GM23338 (cell line): ENCODE measurements around the gene CDR2L. TPM values are rescaled to one million over a fixed set of nuclear protein-coding genes. Genes with fewer than 3 reads are reported as not detected.

Experiments
- ATAC-seq: fragments of 200-7000 bp; cut with Tn5 transposase; 3 replicates; pipeline ENCODE4 v1.9.1; 2020
- DNase-seq: peaks from one replicate; pipeline ENCODE4 v3.0.0-alpha.2; 2015; ENCODE audit warnings: low spot score
- H2AFZ ChIP-seq: fragments of 200-600 bp; sonication (generic); 2 replicates; pipeline ENCODE4 v1.8.0; 2016; ENCODE audit warnings: antibody characterized with exemption, mild to moderate bottlenecking, moderate library complexity
- H3F3A ChIP-seq: fragments of 200-600 bp; sonication (generic); replicated peaks from 2 replicates; pipeline ENCODE4 v1.8.0; 2017; ENCODE audit warnings: antibody characterized with exemption, mixed run types, low read depth
- H3K27ac ChIP-seq: fragments of 200-600 bp; sonication (generic); 2 replicates; pipeline ENCODE4 v1.6.1; 2016; ENCODE audit warnings: low read depth
- H3K27me3 ChIP-seq: fragments of 200-600 bp; sonication (generic); 2 replicates; pipeline ENCODE4 v1.8.0; 2016; ENCODE audit warnings: mild to moderate bottlenecking, mixed run types, moderate library complexity; ENCODE audit not compliant: insufficient read depth
- H3K36me3 ChIP-seq: fragments of 200-600 bp; sonication (generic); 2 replicates; pipeline ENCODE4 v1.8.0; 2016; ENCODE audit warnings: mild to moderate bottlenecking; ENCODE audit not compliant: insufficient read depth
- H3K4me1 ChIP-seq: fragments of 200-600 bp; sonication (generic); 2 replicates; pipeline ENCODE4 v1.8.0; 2016; ENCODE audit warnings: mild to moderate bottlenecking, moderate library complexity; ENCODE audit not compliant: insufficient read depth
- H3K4me2 ChIP-seq: fragments of 200-600 bp; sonication (generic); 2 replicates; pipeline ENCODE4 v1.7.1; 2017; ENCODE audit warnings: mixed run types
- H3K4me3 ChIP-seq: fragments of 200-600 bp; sonication (generic); 2 replicates; pipeline ENCODE4 v1.6.1; 2016; ENCODE audit warnings: mixed run types
- H3K79me2 ChIP-seq: fragments of 200-600 bp; sonication (generic); replicated peaks from 2 replicates; pipeline ENCODE4 v1.8.0; 2017; ENCODE audit warnings: mild to moderate bottlenecking; ENCODE audit not compliant: insufficient read depth
- H3K9me2 ChIP-seq: fragments of 200-600 bp; sonication (generic); 2 replicates; pipeline ENCODE4 v1.8.0; 2017; ENCODE audit not compliant: insufficient read depth
- H4K20me1 ChIP-seq: fragments of 200-600 bp; sonication (generic); replicated peaks from 2 replicates; pipeline ENCODE4 v1.8.0; 2017; ENCODE audit warnings: mild to moderate bottlenecking; ENCODE audit not compliant: insufficient read depth
- H3K27ac Mint-ChIP-seq: 2 replicates; pipeline ENCODE4 v1.8.0; 2020; ENCODE audit warnings: inconsistent platforms, mild to moderate bottlenecking, moderate library complexity, mixed read lengths
- H3K27me3 Mint-ChIP-seq: 3 replicates; pipeline ENCODE4 v1.8.0; 2022; ENCODE audit warnings: low read depth, mild to moderate bottlenecking, moderate library complexity, mixed read lengths, inconsistent platforms; ENCODE audit not compliant: insufficient read depth, poor library complexity
- H3K36me3 Mint-ChIP-seq: 3 replicates; pipeline ENCODE4 v1.8.0; 2021; ENCODE audit warnings: low read depth, mild to moderate bottlenecking, inconsistent platforms, moderate library complexity, mixed read lengths
- H3K4me1 Mint-ChIP-seq: 3 replicates; pipeline ENCODE4 v1.8.0; 2020; ENCODE audit warnings: mild to moderate bottlenecking, inconsistent platforms, mixed read lengths
- H3K4me3 Mint-ChIP-seq: 3 replicates; pipeline ENCODE4 v1.8.0; 2021; ENCODE audit warnings: moderate library complexity, mild to moderate bottlenecking, inconsistent platforms, mixed read lengths
- H3K9me3 Mint-ChIP-seq: 3 replicates; pipeline ENCODE4 v1.8.0; 2020; ENCODE audit warnings: moderate library complexity, mild to moderate bottlenecking, inconsistent platforms, mixed read lengths
- CREB1 ChIP-seq: fragments of 250-450 bp; sonication (Bioruptor Pico); IDR thresholded peaks from 2 replicates; pipeline ENCODE4 v1.5.0; 2020; ENCODE audit warnings: low read depth, mild to moderate bottlenecking, moderate library complexity
- CTCF ChIP-seq, 2 experiments: fragments of 200-600 bp in 1 of 2; sonication (generic) in 1 of 2; conservative IDR thresholded peaks; 2 replicates each; pipeline versions ENCODE4 v1.5.1 to v1.6.1; 2016 to 2017; ENCODE audit warnings: antibody characterized with exemption in 2 of 2, low read depth in 2 of 2, mild to moderate bottlenecking in 2 of 2, moderate library complexity in 1 of 2
- ETS1 ChIP-seq: IDR thresholded peaks from 2 replicates; pipeline ENCODE4 v1.6.1; 2016; ENCODE audit warnings: antibody characterized with exemption
- EZH2 ChIP-seq: fragments of 200-600 bp; sonication (generic); IDR thresholded peaks from one replicate; pipeline ENCODE4 v1.8.0; 2017; ENCODE audit warnings: antibody characterized with exemption, mild to moderate bottlenecking, low read depth; ENCODE audit not compliant: unreplicated experiment
- NANOG ChIP-seq: IDR thresholded peaks from 2 replicates; pipeline ENCODE4 v1.6.1; 2016; ENCODE audit warnings: antibody characterized with exemption, borderline replicate concordance
- POLR2AphosphoS5 ChIP-seq: IDR thresholded peaks from 2 replicates; pipeline ENCODE4 v1.6.1; 2016; ENCODE audit warnings: antibody characterized with exemption, low read depth
- REST ChIP-seq: IDR thresholded peaks from one replicate; pipeline ENCODE4 v1.6.1; 2018; ENCODE audit warnings: antibody characterized with exemption; ENCODE audit not compliant: unreplicated experiment
- STAT1 ChIP-seq: IDR thresholded peaks from one replicate; pipeline ENCODE4 v1.6.1; 2016; ENCODE audit warnings: antibody characterized with exemption; ENCODE audit not compliant: unreplicated experiment
- ZNF114 ChIP-seq: fragments of 250-450 bp; sonication (Bioruptor Pico); IDR thresholded peaks from 2 replicates; pipeline ENCODE4 v1.5.0; 2020; ENCODE audit warnings: mild to moderate bottlenecking, moderate library complexity
- ZNF331 ChIP-seq: fragments of 250-450 bp; sonication (Bioruptor Pico); IDR thresholded peaks from 2 replicates; pipeline ENCODE4 v1.5.0; 2020; ENCODE audit warnings: low read depth, mild to moderate bottlenecking, moderate library complexity
- ZNF462 ChIP-seq: fragments of 250-450 bp; sonication (Bioruptor Pico); IDR thresholded peaks from 2 replicates; pipeline ENCODE4 v1.5.0; 2020; ENCODE audit warnings: mild to moderate bottlenecking, moderate library complexity
- polyA plus RNA-seq: library from polyadenylated mRNA; unstranded; fragments of >200 nt; fragmentation: Nextera tagmentation; extraction: Ambion mirVana; gene quantifications from 2 replicates; pipeline ENCODE4 v1.2.1, GENCODE V29; 2016
- total RNA-seq: library from RNA; depleted of rRNA; stranded (reverse); fragments of >200 nt; shearing (Covaris generic); gene quantifications from 2 replicates; pipeline ENCODE4 v1.2.3, GENCODE V29; 2014

Gene CDR2L
- total and polyA plus RNA-seq, 2 experiments from 2014 or later = 17.7 to 35.8 TPM

- Histone ChIP-seq H3K36me3 (no peaks in the 10 kb centered on the region), H3K79me2 (peaks cover 19% of the 10 kb centered on the region), H3K4me3 (peak overlapping the region; percentile 88), H3K4me1 (peaks cover 20% of the 10 kb centered on the region), H3K27me3 (no peaks in the 10 kb centered on the region), H3K4me2 (peak overlapping the region; percentile 88), H3F3A (peaks cover 14% of the 10 kb centered on the region), H3K9me2 (no peaks in the 10 kb centered on the region), H4K20me1 (no peaks in the 10 kb centered on the region), H2AFZ (no peak overlapping the region; the same call in 1 of the 2 replicates), H3K27ac (peak overlapping the region; percentile 91)
- TF ChIP-seq EZH2 (no peak), REST (no peak), ZNF114 (no peak), CREB1 (CRISPR knock-in tag) (no peak), ETS1 (no peak), CTCF (conservative IDR thresholded peaks at IDR 0.05; ENCODE audit: low read depth in 2 of 2) (no peak), ZNF331 (CRISPR knock-in tag) (no peak), POLR2AphosphoS5 (no peak), NANOG (no peak), STAT1 (no peak), ZNF462 (no peak)
- Mint-ChIP-seq H3K4me3 (peak overlapping the region; percentile 84), H3K36me3 (peaks cover 22% of the 10 kb centered on the region), H3K27me3 (peaks cover 4% of the 10 kb centered on the region), H3K27ac (peak overlapping the region; percentile 43), H3K9me3 (no peaks in the 10 kb centered on the region; the same call in 1 of the 3 replicates), H3K4me1 (peaks cover 26% of the 10 kb centered on the region)
- DNase-seq = no peak
- peak; percentile 2 for ATAC-seq
These were observed 25.7 kb downstream of the CDR2L start for GRCh38 chr17:75013092-75013559.
